GM10266 (cell line): Measurements from ENCODE around the gene FGF1.

ENCODE experiments used
- DNase-seq: peaks from one replicate; pipeline ENCODE4 v3.0.0; 2012; ENCODE audit errors: extremely low spot score
- CTCF ChIP-seq: IDR thresholded peaks from 2 replicates; pipeline ENCODE4 v1.5.1; 2012; ENCODE audit warnings: mild to moderate bottlenecking, low read depth; ENCODE audit not compliant: control insufficient read depth, insufficient read depth; ENCODE audit errors: missing control alignments

The FGF1 gene

DNA sequence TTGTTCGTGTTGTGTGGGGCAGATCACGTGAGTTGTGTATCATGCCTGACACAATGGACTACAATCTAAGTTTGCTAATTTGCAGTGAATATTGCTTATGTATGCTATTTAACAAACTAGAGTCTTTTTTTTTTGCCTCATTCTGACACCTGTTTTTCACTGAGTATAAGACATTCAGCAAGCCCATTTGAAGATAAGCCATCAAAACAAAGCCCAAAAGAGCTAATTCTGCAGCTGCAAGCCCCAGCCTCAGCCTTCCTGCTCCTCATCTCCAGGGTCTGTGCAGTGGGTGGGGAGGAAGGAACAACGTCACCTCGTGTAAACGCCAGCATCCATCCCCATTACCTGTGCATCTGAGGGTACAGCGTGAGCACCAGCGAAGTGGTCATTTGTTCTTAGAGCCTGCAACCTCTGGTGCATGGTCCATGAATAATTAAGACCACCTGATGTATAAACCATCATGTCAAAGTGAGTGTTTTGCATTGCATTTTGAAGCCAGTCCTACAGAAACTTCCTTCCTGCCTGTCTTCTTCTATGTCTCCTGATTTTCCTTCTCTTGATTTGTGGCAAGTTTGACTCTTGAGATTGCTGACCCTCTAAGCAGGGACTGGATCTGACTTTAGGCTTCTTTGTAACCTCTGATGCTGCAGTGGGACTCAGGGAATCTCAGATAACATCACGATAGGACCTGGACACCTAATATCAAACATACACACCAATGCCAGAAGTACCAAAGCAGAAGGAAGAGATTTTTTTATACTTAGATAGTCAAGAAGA, 73.2 kb downstream of the FGF1 start:
- DNase-seq: no peak
- no peak for TF ChIP-seq CTCF

- peak; percentile 55 for DNase-seq
- peak; percentile 69 for TF ChIP-seq CTCF
Measured at GRCh38 chr5:142611154-142611553, 74.7 kb downstream of the FGF1 start.

DNA sequence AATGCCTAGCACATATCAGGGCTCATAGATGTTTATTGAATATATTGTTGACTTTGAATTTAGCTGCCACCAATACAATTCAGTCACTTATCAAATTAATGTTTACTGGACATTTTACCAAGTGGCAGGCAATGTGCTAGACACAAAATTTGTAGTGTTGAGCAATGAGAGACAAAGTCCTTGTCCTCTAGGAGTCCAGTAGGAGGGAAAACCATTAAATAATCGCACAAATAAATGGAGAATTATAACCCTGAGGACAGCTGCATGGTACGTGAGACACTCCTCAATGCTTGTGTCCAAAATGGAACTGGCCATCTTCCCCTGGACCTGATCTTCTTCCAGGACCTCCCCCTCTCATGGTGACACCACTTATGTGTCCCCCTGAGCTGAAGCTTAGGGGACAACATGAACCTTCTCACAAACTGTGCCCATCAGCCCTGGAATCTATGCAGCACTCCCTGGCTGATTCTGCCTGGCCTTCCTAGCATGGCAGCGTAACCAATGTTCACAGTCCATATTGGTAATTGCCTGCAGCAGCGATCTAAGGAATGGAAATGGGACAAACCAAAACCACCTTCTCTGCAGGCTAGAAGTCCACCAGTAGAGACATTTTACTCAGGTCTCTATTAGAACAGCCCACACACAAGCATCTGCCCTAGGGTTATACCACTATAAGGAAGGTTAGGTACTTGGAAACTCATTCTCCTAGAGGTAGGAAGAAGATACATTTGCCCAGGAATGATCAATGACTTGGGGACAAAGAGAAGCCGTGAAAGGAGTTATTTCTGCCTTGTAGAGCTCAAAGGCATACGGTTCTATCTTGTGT, 75.5 kb downstream of the FGF1 start:
- TF ChIP-seq CTCF: no peak
- no peak for DNase-seq

DNA sequence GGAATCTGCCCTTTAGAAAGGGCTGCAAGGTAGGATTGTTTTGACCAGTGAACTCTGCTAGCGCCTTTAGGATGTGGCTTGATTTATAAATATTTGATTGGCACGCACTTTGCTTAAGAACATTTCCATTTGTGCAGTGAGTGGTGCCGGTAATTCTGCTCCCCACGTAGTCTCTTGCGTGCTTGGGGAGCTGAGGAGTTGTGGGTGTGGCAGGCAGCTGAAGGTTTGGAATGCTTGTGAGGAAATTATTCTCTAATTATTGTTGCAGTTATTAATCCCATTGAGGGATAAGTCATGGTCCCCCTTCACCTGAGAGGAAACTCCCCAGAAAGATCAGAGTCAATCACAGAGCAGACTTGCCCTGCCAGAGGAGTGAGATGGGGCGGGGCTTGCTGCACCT, 76.7 kb downstream of the FGF1 start:
- no peak for DNase-seq
- no peak for TF ChIP-seq CTCF

- TF ChIP-seq CTCF: no peak
- no peak for DNase-seq
Measured at GRCh38 chr5:142608081-142608480, 77.8 kb downstream of the FGF1 start.

DNA sequence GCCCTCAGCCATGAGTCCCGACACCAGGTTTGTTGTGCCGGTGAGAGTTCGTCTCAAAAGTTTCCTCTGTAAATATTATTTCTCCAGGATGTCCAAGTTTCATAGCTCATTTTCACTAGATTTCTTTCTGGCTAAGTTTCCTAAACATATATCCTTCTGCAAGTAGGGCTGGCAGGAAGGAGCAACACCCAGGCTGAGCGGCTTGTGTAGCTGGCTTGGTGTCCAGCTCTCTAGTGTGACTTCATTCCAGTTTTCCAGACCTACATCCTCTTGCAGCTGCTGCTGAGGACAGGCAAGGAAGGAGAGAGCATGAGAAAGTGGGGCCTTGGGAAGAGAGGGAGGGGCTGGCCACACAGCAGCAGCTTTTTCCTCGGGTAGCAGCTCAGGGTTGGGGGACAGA, 80.3 kb downstream of the FGF1 start:
- no peak for DNase-seq
- no peak for TF ChIP-seq CTCF
